Mesodermal cell (in vitro differentiated cells): ENCODE measurements around the gene LRRC4C.
A peak's percentile ranks its signal among the peaks of the same experiment; 100 is the strongest.

Source experiments
- H3K27ac ChIP-seq: 2 replicates; pipeline ENCODE4 v1.7.0; 2013; ENCODE audit warnings: mild to moderate bottlenecking, low read depth, low read length, moderate library complexity; ENCODE audit not compliant: severe bottlenecking
- H3K36me3 ChIP-seq: 2 replicates; pipeline ENCODE4 v1.7.1; 2013; ENCODE audit warnings: mild to moderate bottlenecking, low read length, moderate library complexity; ENCODE audit not compliant: control insufficient read depth, insufficient read depth
- H3K4me1 ChIP-seq: one replicate; pipeline ENCODE4 v1.7.1; 2013; ENCODE audit warnings: mild to moderate bottlenecking, low read length; ENCODE audit not compliant: insufficient read depth, control insufficient read depth, poor library complexity, severe bottlenecking
- H3K4me3 ChIP-seq: 2 replicates; pipeline ENCODE4 v1.7.0; 2013; ENCODE audit warnings: low read length, control low read depth, mild to moderate bottlenecking; ENCODE audit not compliant: insufficient read depth, poor library complexity, severe bottlenecking; ENCODE audit errors: extremely low read depth
- H3K9me3 ChIP-seq: 2 replicates; pipeline ENCODE4 v1.7.1; 2013; ENCODE audit warnings: mild to moderate bottlenecking, low read length, moderate library complexity; ENCODE audit not compliant: control insufficient read depth
- WGBS, 2 experiments: methylation state at CpG; one replicate each; pipeline ENCODE4 v1.1.5; 2013; ENCODE audit warnings: missing lambda C conversion rate in 2 of 2; ENCODE audit not compliant: insufficient coverage in 2 of 2; 5-methylcytosine and 5-hydroxymethylcytosine counted together

Gene LRRC4C

DNA sequence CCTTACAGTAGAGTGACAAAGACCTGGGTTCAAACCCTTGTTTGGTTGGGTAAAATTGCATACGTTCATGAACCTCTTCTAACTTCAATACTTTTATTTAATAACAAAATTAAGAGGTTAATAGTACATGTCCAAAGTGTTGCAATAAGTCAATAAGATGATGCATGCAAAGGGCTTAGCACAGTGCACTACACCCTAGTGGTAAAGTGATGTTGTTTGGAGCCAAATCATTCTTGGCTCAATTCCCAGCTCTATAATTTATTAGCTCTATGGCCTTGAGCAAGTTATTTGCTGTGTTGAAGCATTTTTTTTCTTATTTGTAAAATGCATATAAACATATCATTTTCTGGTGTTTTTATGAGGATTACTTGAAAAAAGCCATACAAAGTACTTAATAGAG is 945.3 kb downstream of the LRRC4C start:
- no peaks in the 10 kb centered on the region for H3K9me3 ChIP-seq
- H3K4me1 ChIP-seq, result no peaks in the 10 kb centered on the region
- H3K27ac ChIP-seq, result no peak overlapping the region
- no peak overlapping the region for H3K4me3 ChIP-seq
- no peaks in the 10 kb centered on the region for H3K36me3 ChIP-seq
- no CpG with 5 or more reads among the region's 1 CpG for WGBS, 2 experiments

DNA sequence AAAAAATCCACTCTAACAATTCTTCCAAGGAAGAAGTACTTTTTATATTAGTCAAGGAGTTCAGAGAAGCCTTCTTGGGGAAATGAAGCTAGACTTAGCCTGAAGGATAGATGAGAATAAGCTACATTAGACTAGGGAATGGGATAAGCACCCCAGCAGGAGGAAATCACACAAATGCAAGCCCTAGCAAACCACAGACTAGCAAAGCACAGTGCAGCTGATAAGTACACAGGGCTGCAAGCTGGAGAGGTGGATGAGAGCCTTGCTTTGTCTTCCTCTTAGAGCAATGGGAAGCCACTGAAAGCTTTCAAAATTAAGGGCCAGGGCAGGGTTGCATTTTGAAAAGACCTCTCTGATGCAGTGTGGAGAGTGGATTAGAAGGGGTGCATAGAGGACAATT is 946.2 kb downstream of the LRRC4C start:
- H3K36me3 ChIP-seq, result no peaks in the 10 kb centered on the region
- no peak overlapping the region for H3K4me3 ChIP-seq
- H3K9me3 ChIP-seq, result no peaks in the 10 kb centered on the region
- H3K27ac ChIP-seq, result no peak overlapping the region
- H3K4me1 ChIP-seq, result no peaks in the 10 kb centered on the region

DNA sequence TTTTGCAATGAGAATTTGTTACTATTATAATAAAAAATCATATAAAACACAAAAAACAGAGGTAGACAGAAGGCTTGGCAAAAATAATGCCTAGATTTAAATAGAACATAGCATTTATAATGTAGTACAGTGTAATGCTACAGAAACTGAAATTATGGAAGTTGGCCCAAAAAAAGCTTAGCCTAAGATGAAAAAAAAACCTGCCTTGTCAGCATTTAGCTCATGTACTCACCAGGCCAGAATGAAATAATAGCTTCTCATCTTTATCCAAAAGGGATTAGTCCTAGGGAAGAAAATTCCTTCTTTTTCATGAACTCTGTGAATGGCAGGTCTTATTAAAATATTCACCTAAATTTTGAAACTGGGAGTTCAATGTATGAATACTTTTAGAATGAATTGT is 951.1 kb downstream of the LRRC4C start:
- no peaks in the 10 kb centered on the region for H3K4me1 ChIP-seq
- no peak overlapping the region for H3K27ac ChIP-seq
- no peak overlapping the region for H3K4me3 ChIP-seq
- no peaks in the 10 kb centered on the region for H3K36me3 ChIP-seq
- H3K9me3 ChIP-seq, result no peaks in the 10 kb centered on the region

DNA sequence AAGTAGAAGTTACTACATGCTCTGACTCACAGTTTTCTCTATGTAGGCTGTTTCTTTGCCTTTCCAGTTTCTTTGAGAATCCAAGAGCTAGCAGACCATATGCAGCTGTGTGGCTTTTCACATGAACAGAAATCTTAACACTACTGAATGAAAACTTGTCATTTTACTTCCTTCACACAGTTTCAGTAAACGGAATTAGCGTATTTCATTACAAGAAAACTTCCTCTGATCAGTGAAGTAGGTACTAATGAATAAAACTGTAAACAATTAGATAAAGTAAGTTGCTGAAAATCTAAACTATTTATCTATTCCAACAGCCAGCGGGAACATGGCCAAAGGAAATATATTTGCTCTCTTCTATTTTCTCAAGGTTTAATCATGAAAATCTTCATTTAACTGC is 953.2 kb downstream of the LRRC4C start:
- Histone ChIP-seq H3K36me3 (no peaks in the 10 kb centered on the region), H3K4me1 (no peaks in the 10 kb centered on the region), H3K9me3 (peaks cover 5% of the 10 kb centered on the region), H3K27ac (no peak overlapping the region), H3K4me3 (no peak overlapping the region)
- no CpG with 5 or more reads among the region's 3 CpGs for WGBS, 2 experiments

DNA sequence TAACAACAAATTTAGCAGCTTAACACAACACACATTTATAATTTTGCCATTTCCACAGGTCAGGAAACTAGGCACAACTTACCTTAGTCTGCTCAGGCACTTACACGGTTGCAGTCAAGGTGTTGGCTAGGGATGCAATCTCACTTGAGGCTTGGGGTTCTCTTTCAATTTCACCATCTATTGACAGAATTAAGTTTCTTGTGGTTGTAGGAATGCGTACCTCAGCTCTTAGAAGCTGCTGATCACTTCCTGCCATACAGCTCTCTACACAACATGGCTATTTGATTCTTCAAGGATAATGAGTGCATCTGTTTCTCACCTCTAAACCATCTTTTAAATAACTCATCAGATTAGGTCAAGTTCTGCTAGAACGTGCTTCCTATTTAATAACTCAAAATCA is 968.1 kb downstream of the LRRC4C start:
- Histone ChIP-seq H3K9me3 (no peaks in the 10 kb centered on the region), H3K36me3 (no peaks in the 10 kb centered on the region), H3K4me1 (no peaks in the 10 kb centered on the region), H3K4me3 (no peak overlapping the region), H3K27ac (no peak overlapping the region)
- WGBS, 2 experiments, result no CpG with 5 or more reads among the region's 3 CpGs

DNA sequence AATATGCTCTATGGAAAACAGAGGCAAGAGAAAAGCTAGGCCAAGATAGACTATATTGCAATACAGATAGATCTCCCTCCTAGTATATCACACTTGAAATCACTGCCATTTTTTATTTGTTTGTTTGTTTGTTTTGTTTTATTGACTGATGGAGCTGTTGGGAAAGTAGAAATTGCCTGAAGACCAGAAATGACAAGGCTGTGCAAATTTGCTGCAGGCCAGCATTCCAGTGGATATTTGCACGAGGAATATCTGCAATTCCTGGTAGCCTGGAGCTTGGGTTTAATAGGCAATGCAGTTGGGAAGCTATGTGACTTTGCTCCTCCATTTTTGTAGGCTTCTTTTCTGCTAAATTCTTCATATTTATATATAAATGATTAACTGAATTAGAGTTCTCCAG is 991.7 kb downstream of the LRRC4C start:
- H3K4me1 ChIP-seq, result no peaks in the 10 kb centered on the region
- no peak overlapping the region for H3K27ac ChIP-seq
- no peaks in the 10 kb centered on the region for H3K36me3 ChIP-seq
- no peaks in the 10 kb centered on the region for H3K9me3 ChIP-seq
- no peak overlapping the region for H3K4me3 ChIP-seq
- 71 to 100% methylated on average over 1 of the region's 1 CpG for WGBS, 2 experiments

DNA sequence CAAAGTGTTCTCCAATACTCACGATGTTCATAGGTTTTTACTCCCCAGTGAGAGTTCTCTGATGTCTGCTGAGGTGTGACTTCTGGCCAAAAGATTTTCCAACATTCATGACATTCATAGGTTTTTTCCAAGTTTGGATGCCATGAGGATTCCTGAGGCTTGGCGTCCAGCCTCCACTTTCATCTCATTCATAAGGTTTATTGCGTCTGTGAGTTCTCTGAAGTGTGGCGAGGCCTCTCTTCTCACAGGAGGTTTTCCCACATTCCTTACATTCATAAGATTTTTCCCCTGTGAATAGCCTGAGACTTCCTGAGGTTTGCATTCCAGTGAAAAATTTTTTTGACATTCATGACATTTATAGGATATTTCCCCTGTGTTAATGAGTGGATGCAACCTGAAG is 1014.1 kb downstream of the LRRC4C start:
- no peaks in the 10 kb centered on the region for H3K36me3 ChIP-seq
- H3K4me1 ChIP-seq, result no peaks in the 10 kb centered on the region
- H3K27ac ChIP-seq, result peak overlapping the region; percentile 58
- WGBS, 2 experiments, result 77 to 87% methylated on average over 3 of the region's 4 CpGs
- peaks cover 35% of the 10 kb centered on the region for H3K9me3 ChIP-seq
- H3K4me3 ChIP-seq, result no peak overlapping the region

DNA sequence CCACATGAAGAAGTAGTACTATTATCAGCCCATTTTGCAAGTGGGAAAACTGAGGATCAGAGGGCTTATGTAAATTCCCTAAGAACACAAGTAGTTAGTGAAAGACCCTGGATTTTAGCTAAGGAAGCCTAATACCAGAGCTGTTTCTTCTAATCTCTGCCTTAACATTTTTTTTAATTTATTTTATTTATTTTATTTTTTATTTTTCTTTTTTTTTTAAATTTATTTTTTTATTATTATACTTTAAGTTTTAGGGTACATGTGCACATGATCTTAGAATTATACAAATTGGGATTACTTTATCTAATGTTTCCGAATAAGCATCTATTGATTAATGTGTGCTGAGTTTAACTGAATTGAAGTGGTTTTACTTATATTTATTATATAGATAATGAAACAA is 1015.3 kb downstream of the LRRC4C start:
- H3K4me3 ChIP-seq, result no peak overlapping the region
- H3K36me3 ChIP-seq, result no peaks in the 10 kb centered on the region
- no CpG with 5 or more reads among the region's 1 CpG for WGBS, 2 experiments
- peaks cover 35% of the 10 kb centered on the region for H3K9me3 ChIP-seq
- no peaks in the 10 kb centered on the region for H3K4me1 ChIP-seq
- no peak overlapping the region for H3K27ac ChIP-seq

DNA sequence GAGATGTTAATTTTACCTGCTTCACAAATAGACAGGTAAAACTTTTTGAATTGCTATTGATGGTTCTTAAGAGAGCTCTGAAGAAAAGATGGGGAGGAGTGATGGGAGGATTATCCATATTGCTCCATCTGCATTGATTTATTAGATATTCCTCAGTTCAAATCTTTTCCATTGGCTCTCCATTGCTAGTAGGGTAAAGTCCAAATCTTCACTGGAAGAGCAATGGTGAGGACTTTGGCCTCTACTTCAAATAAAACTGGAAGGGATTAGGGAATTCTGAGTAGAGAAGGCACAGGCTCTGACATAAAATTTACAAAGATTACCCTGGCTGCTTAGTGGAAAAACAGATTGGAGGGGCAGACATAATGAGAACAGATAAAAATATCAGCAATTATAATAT is 1024.1 kb downstream of the LRRC4C start:
- H3K36me3 ChIP-seq, result no peaks in the 10 kb centered on the region
- no peaks in the 10 kb centered on the region for H3K4me1 ChIP-seq
- H3K4me3 ChIP-seq, result no peak overlapping the region
- H3K27ac ChIP-seq, result no peak overlapping the region
- no peaks in the 10 kb centered on the region for H3K9me3 ChIP-seq

DNA sequence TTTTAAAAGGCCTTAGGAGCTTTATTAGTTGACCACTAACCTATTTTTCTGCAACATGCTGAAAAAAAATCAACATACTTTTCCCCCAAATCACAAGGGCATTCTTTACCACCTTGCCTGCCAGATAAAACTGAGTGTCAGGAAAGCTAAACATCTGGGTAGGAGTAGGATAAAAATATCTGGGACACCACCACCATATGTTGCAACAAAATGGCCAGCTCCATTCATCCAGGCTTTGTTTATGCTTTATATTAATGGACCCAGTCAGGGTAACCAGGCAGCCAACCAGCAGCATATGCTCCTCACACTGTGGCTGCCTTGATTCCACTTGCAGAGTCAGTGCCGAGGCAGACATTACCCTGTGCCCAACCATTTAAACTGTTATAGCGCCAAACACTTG is 1024.5 kb downstream of the LRRC4C start:
- no peak overlapping the region for H3K4me3 ChIP-seq
- 90% methylated on average over 2 of the region's 2 CpGs; no CpG with 5 or more reads in 1 of the 2 experiments for WGBS, 2 experiments
- no peaks in the 10 kb centered on the region for H3K4me1 ChIP-seq
- H3K27ac ChIP-seq, result no peak overlapping the region
- H3K36me3 ChIP-seq, result no peaks in the 10 kb centered on the region
- no peaks in the 10 kb centered on the region for H3K9me3 ChIP-seq

DNA sequence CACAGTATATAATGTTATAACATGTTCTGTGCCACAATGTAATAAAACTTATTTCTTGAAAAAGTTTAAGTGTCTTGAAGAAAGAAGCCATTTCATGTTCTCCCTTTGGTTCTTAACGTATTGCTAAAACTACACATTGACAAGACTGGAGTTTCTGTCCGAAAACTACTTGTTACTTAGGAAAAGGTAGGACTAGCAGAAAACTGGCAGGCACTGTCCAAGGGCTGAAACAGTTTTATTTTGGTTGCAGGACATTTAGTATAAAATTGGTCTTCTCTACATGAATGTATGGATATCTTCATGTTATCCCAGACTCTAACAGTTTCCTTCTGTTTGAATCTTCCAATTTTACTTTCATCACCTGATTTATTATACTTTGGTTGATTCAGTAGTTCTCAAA is 1027.1 kb downstream of the LRRC4C start:
- H3K9me3 ChIP-seq, result no peaks in the 10 kb centered on the region
- H3K36me3 ChIP-seq, result no peaks in the 10 kb centered on the region
- H3K27ac ChIP-seq, result no peak overlapping the region
- no peak overlapping the region for H3K4me3 ChIP-seq
- H3K4me1 ChIP-seq, result no peaks in the 10 kb centered on the region
- WGBS, 2 experiments, result 90% methylated on average over 2 of the region's 2 CpGs; no CpG with 5 or more reads in 1 of the 2 experiments

DNA sequence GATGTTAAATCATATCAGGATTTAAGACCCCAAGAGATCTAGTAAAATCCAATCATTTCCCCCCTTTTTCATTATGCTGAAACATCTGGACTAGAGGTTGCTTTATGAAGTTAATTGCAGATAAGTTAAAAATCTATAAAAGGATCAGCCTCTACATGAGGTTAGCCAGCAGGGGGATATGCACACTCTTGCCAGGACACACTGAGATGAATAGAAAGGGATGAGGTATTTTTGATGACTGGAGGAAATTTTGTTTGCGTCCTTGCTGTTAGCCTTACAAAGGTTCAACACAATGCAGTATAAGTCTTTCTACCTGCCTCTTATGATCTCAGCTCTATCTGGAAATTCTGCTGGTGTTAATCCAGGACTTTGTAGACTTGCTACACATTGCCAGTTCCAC is 1034.3 kb downstream of the LRRC4C start:
- H3K27ac ChIP-seq, result no peak overlapping the region
- no peaks in the 10 kb centered on the region for H3K9me3 ChIP-seq
- no peak overlapping the region for H3K4me3 ChIP-seq
- H3K4me1 ChIP-seq, result no peaks in the 10 kb centered on the region
- WGBS, 2 experiments, result 100% methylated on average over 1 of the region's 1 CpG; no CpG with 5 or more reads in 1 of the 2 experiments
- no peaks in the 10 kb centered on the region for H3K36me3 ChIP-seq
